ENCODE measurements around the gene CACNA1D.

CACNA1D gene

GRCh38 chr3:53809764-53810400, 315.5 kb downstream of the CACNA1D start:
- DNase-seq (ENCODE audit: low spot score): no peak

- DNase-seq (ENCODE audit: low spot score): no peak
Observed at GRCh38 chr3:53811143-53811927, 316.9 kb downstream of the CACNA1D start.

GRCh38 chr3:53812434-53812833, 318.0 kb downstream of the CACNA1D start:
- DNase-seq (ENCODE audit: low spot score): no peak

- no peak for DNase-seq (ENCODE audit: low spot score)
Observed at GRCh38 chr3:53813229-53813628, 318.8 kb downstream of the CACNA1D start.

GRCh38 chr3:53813876-53814275, 319.5 kb downstream of the CACNA1D start:
- no peak for DNase-seq (ENCODE audit: low spot score)

- no peak for DNase-seq (ENCODE audit: low spot score)
Observed at GRCh38 chr3:53815067-53815466, 320.7 kb downstream of the CACNA1D start.

GRCh38 chr3:53815651-53816050, 321.2 kb downstream of the CACNA1D start:
- no peak for DNase-seq (ENCODE audit: low spot score)

- no peak for DNase-seq (ENCODE audit: low spot score)
Observed at GRCh38 chr3:53816425-53816824, 322.0 kb downstream of the CACNA1D start.

- DNase-seq (ENCODE audit: low spot score): no peak
Observed at GRCh38 chr3:53817211-53817610, 322.8 kb downstream of the CACNA1D start.

GRCh38 chr3:53817809-53818208, 323.4 kb downstream of the CACNA1D start:
- DNase-seq (ENCODE audit: low spot score): no peak

GRCh38 chr3:53818221-53819162, 324.1 kb downstream of the CACNA1D start:
- DNase-seq (ENCODE audit: low spot score): no peak

- no peak for DNase-seq (ENCODE audit: low spot score)
Observed at GRCh38 chr3:53819163-53819868, 324.9 kb downstream of the CACNA1D start.

- DNase-seq (ENCODE audit: low spot score): no peak
Observed at GRCh38 chr3:53820084-53820483, 325.7 kb downstream of the CACNA1D start.

GRCh38 chr3:53820756-53821580, 326.6 kb downstream of the CACNA1D start:
- DNase-seq (ENCODE audit: low spot score): no peak

GRCh38 chr3:53821631-53822121, 327.3 kb downstream of the CACNA1D start:
- DNase-seq (ENCODE audit: low spot score): no peak

- no peak for DNase-seq (ENCODE audit: low spot score)
Observed at GRCh38 chr3:53822331-53822741, 327.9 kb downstream of the CACNA1D start.

GRCh38 chr3:53823026-53823955, 328.9 kb downstream of the CACNA1D start:
- no peak for DNase-seq (ENCODE audit: low spot score)

- DNase-seq (ENCODE audit: low spot score): no peak
Observed at GRCh38 chr3:53823956-53824657, 329.7 kb downstream of the CACNA1D start.

- DNase-seq (ENCODE audit: low spot score): no peak
Observed at GRCh38 chr3:53824795-53825194, 330.4 kb downstream of the CACNA1D start.
